CD1c-positive myeloid dendritic cell (primary cell): ENCODE data around the gene ARHGAP10.
A peak's percentile ranks its signal among the peaks of the same experiment; 100 is the strongest.

Source experiments
- DNase-seq: peaks from one replicate; pipeline ENCODE4 v3.0.0-alpha.2; 2016; ENCODE audit errors: extremely low spot score

The ARHGAP10 gene

DNA sequence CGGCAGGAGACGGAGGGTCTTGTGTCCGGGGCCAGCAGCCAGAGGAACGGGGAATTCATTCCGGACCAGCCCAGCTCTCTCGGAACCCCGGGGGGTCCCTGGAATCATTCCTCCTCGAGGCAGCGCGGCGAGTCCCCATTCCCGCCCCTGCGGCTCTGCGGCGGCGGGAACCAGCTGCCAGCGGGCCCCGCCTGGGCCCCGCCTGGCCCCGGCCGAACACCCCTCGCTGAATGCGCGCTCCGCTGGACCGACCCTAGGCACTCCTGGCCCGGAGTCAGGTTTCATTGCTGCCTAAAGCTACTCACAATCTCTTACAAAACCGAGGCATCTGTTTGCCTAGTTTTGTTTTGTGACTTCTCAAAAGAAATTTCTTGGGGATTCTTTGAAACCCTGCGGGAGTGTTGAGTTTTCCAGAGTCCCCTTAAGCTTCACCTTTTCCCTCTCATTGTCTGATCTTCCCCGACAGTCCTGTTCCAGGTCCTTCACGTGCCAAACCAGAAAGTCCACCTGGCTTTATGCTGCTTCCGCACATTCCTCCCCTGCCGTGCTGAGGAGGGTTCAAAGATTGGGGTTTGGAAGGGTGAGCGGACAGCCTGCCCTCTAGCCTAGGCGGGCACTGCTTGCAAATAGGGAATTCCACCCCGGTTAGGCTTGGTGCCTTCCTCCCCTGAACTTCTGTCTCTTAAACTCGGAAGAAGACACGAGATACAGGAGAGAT, 789 bp downstream of the ARHGAP10 start:
- peak; percentile 9 for DNase-seq

DNA sequence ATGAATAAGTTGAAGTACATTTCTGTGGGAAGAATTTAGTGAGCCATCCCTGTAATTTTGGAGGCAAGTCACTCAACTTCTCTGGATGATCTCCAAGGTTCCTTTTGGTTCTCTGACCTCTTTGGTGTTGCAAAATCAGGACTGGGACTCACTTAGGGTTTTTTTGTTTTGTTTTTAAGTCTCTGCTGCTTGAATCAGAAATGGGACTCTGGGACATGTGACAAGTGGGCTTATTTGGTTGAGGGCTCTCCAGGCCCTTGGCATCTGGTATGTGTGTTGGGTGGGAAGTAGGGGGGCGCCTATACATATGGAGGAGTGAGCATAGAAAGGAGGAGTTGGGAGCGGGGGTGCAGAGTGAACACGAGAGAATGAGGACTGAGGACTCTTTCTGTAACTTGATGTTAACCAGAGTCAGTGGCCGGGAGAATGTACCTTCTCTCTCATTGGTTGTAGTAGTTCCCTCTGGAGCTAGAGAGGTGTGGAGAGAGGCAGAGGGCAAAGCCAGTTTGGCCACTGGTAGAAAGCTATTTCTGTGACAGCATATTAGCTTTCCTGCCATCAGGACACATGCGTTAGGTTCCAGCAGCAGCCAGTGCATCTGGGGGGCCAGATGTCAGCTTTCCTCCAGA, 1.9 kb downstream of the ARHGAP10 start:
- DNase-seq = peak; percentile 38

DNA sequence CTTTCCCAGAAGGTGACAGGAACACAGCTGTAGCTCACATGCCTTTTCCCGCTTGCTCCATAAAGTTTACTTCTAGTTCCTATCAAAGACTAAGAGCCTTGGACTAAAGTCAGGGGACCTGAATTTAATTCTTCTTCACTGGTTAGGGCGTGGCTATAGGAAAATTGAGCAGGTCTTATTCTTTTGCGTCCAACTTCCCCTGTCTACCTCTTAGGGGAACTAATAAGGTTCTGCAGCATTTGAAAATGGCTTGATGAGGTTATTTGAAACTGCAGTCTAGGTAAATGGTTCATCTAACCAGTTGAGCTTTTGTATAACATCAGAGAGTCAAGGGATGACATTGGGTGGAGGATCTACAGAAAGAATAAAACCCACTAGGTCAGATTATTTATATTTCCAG, 2.6 kb downstream of the ARHGAP10 start:
- DNase-seq = peak; percentile 52

DNA sequence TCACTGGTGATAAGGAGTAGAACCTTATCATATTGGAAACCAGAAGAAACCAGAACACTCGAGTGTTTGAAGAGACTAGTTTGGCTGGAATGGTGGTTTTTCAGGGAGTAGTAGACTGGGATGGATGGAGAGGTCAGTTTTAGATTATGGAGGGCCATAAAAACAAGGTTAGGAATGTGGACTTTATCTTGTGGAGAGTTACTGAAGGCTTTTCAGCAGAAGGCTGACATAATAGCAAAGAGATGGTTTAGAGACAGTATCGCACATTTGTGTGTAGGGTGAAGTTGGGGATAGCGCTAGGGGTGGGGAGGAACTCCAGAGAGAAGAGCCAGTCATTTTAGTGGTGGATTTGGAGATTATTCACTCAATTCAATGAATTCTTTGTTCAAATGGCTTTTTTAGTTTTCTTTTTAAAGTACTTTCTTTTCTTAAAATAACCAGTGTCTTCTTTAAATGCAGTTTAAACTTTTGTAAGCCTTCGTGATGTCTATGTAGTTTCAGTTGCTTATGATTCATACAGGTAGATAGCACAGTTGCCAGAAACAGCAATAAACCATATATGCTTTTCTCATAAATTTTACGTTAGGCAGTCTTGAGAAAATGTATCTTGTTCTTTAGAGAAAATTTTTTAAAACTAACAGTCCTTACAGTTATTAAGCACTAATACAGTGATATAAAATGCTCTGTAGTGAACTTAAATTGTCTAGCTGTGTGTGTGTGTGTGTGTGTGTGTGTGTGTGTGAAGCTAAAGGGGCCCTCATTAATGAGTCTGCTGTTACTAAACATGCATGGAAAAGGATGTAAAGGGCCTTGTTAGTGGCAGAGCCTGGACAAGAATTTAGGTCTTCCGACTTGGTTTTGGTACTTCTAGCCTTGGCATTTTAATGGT, 3.8 kb downstream of the ARHGAP10 start:
- DNase-seq = peak; percentile 1

DNA sequence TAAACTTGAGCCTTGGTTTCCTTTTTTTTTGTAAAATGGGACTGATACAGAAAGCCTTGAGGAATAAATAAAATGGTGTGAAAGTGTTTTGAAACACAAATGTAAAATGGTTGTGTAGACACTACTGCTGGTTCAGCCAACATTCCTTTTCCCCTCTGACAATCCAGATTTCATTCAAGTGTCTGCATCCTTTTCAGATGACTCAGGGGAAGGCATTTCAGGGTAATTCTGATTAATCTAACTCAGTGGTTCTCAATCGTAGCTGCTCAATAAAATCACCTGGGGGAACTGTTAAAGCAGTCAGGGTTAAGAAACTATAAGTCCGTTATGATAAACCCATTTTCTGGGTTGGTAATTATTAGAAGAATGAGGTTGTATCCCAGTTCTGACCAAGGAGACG, 4.6 kb downstream of the ARHGAP10 start:
- DNase-seq = peak; percentile 1

DNA sequence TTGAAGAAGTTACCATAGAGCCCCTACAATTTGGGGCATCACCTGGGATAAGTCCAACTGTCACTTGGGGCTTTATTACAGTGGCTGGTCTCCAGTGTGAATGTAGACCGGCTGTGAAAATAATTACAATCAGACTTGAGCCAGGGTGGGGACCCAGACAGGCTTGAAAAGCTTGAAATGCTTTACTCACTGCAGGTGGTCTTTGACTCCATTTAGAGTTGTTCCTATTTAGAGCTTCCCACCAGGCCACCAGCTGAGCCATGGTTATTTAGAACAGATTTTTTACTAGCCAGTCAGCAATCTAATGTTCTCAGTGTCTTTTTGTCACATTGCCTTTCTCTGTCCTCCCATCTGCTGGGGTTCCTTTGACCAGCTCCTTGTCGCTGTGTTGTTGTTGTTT, 5.7 kb downstream of the ARHGAP10 start:
- no peak for DNase-seq

DNA sequence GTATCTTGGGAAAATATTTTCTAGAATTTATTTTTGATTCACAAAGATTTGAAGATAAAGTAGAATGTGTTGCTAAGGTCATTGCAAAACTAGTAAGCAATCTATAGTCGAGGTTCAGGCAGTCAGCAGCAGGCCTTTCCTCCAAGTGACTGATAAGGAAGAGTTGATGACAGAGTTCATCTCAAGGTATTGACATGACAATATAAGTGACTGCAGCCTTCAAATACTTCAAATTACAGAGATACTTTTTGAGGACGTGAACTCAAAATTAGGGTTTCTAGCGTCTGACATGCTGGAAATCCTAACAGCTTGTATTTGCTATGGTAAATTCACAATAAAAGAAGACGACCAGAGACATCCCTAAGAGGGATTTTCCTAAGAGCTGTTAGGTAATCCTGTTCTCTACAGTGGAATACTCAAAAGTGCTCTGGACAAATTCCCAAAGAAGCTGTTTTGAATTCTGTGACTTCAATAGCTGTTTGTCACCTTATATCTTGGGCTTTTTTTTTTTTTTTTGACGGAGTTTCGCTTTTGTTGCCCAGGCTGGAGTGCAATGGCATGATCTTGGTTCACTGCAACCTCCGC, 7.4 kb downstream of the ARHGAP10 start:
- no peak for DNase-seq

DNA sequence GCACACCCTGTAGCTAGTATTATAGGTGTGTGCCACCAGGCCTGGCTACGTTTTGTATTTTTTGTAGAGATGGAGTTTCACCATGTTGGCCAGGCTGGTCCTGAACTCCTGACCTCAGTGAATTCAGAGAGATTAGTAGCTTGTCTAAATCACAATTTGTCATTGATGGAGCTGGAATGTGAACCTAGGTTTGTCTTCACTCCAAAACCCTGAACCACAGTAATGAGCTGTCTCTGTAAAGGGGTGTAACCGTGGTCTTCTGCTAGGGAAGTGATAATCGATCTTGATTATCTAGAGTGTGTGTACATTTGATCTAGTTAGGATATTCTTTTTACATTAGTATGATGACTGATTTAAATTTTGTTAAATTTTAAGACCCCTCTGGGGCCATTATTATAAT, 8.3 kb downstream of the ARHGAP10 start:
- DNase-seq = peak; percentile 1

DNA sequence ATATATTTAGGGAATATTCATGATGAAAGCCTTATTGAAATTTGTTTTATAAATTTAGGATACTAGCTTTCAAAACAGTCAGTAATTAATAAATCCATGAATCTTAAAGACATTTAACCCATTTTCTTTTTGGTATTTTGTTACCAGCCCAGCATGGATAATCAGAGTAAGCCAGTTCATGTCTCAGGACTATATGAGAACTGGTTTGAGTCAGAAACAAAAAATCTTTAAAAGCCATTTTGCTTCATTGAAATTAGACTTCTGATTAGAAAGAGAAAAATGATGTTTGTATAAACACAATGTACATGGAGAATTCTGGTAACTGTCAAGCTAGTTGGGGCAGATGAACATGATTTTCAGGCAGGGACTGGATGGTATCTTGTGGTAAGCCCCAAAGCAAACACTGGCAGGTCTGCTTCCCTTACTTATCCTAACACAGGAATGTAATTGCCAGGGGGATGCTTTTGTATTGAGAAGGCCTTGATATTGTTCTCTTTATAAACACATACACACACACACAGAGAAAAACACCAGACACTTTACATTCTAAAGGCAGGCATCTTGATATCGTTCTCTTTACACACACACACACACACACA, 9.4 kb downstream of the ARHGAP10 start:
- no peak for DNase-seq

DNA sequence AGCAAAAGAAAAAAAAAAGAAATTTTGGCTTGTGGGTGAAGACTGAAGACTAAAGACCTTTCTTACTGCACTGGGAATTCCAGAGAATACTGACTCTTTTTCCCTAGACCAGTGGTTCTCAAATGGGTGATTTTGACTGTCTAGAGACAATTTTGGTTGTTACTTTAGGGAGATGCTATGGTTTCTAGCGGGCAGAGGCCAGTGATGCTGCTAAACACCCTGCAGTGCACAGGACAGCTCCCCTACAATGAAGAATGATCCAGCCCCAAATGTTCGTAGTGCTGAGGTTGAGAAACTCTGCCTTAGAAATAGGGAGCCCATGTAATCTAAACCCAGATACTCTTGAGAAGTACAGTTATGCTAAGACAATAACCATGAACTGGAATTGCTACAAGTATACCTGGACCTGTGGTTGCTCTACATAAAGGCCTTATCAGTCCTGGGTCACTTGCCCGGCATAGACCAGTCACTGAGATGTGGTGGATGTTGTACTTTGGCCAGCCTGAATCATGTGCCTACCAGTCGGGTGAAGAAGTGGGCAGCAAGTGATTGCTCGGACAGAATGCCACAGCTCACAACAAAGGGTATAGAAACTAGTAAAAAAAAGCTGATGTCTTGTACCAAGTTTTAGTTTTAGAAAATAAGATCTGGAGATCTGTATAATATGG, 16.0 kb downstream of the ARHGAP10 start:
- DNase-seq = no peak

DNA sequence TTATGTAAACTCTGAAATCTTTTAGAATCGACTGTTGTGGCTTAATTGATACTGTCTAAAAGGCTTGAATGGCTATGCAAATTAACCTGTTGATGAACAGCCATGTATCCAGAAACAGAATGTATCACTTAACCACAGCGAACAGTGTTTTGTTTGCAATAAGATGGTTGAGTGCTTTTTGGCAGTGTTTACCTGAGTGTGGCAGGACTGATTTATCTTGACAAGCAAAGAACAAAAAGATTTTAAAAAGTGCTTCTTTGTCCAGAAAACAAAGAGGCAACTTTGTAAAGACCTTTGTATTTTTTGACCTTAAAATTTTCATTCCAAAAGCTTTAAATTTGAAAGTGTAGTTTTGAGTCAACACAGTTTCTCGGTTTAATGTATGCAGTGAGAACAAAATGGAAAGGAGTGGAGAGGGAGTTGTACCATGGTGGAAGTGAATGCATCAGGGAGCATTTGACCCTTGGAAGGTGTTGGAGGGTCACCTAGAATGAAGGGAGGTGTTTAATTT, 18.0 kb downstream of the ARHGAP10 start:
- no peak for DNase-seq

DNA sequence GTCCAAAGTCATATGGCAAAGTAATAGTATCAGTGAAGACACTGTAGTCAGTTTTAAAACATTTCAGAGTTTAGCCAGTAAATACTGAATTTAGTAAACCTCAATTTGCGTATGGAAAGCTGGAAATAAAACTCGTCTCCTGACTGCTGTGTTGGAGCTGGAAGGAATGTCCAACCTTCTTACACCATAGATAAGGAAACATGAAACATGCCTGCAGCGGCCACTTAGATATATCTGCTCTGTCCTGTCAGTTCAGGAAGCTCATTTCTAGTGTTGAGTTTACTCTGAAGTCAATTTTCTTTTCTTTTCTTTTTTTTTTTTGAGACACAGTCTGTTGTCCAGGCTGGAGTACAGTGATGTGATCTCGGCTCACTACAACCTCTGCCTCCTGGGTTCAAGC, 21.2 kb downstream of the ARHGAP10 start:
- DNase-seq = no peak

DNA sequence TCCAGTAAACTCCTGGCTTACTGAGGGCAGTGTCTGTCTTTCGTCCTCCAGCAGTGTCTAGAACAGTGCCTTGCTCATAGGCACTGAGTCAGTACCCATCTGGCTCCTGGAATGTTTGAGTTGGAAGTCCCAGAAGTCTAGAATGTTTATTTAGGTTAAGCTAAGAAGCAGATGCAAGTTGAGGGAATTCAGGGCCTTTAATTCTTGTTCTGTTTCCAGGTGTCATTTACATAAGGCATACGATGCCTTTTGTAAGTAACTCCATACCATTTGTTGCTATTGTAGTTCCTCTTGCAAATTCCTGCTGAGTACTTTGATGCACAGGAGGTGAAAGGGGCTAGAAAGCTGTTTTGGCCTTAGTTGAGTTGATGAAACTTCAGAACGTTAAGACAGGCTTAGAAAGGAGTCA, 22.2 kb downstream of the ARHGAP10 start:
- DNase-seq = no peak

DNA sequence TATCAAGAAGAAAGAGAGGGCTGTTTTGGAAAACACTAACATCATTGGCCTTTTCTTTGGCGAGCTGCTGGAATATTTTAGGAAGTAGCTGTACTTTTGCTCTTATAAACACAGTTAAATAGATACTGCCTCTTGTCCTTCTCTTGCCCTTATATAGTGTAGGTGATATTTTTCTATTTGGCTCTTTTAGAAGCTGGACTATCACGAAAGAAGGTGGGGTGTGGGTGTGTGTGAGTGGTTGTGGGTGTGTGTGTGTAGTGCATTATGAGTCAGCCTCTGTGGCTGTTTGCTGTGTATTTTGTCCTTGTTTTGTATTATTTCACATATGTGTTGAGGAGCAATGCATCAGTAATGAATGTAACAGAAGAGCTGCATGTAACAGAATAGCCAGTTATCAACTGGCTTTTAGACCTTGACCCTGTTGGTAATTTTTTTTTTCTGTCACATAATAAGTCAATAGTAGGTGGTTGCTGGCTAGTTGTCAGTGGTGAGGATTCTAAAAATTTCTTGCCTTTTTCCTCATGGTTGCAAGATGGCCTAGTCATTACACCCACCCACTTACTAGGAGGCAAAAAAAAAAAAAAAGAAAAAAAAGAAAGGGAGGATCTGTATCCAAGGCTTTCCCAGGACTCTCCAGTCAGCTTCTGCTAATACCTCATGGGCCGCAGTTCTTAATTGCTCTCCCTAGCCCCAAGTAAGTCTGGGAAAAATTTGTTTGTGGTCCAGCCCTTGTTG, 23.8 kb downstream of the ARHGAP10 start:
- no peak for DNase-seq

DNA sequence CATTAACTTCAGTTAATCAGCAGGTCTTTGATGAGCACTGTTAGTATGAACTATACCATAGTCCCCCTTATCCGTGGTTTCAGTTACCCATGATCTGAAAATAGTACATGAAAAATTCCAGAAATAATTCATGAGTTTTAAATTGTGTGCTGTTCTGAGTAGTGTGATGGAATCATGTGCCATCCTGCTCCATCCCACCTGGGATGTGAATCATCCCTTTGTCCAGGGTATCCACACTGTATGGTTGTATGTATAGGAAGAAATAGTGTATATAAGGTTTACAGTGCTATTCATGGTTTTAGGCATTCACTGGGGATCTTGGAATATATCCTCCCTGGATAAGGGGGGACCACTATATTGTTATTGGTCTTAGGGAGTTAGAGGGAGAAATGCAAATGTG, 24.5 kb downstream of the ARHGAP10 start:
- DNase-seq = no peak

DNA sequence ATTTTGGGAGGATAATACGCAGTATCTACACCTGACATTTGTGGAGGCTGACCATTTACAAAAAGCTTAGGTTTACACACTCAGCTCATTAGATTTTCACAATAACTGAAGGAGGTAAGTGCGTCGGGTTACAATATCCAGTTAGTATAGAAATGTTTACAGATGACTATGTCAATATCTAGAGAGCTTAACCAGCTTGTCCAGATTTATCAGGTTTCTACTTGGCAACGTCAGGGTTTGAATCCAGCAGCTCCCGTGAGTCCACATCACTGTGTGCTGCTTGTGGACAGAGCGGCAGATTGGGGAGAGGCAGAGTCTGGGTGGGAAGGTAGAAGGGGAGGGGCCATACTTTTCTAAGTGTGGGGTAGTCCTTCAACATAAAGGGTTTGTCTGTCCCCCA, 28.3 kb downstream of the ARHGAP10 start:
- DNase-seq = no peak

DNA sequence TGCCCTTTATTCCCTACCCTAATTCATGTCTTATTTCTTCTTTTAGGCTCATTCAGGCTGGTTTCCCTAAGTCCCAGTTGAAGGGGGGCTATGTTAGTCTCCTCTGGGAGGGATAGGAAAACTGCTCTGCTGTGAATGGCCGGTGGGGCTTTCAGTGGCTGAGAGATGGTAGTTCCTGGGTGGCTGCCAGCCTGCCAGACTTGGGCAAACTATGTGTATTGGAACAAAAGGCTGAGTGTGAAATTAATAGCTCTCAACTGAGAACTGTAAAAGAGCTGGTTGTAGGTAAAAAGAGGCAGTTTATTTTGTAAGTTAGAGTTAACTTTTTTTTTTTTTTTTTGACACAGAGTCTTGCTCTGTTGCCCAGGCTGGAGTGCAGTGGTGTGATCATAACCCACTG, 28.8 kb downstream of the ARHGAP10 start:
- DNase-seq = no peak

DNA sequence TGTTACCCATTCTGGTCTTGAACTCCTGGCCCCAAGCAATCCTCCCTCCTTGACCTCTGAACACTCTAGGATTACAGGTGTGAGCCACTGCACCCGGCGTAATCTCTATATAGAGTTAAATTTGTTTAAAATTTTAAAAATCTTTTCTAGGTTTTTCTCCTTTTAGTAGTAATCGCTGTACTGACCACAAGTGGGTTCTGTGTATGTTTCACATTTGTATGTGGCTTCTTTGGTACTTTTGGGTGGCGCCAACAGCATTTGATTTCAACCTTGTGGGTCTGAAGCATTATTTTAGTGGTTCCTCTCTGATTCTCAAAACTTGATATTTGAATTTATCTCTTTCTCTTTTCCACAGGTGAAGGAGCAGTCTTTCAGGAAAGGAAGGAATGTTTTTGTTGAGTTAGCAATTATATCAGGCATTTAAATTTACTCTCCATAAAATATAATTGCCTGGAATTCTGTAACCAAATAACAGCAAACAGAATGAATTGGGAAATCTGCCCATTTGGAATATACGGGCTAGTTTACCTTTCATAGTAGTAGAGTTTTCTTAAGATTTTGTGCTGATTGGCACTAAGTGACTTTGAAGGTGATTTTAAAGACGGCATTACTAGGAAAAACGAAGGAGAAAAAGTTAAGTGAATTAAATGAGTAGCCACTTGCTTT, 29.5 kb downstream of the ARHGAP10 start:
- DNase-seq = no peak

DNA sequence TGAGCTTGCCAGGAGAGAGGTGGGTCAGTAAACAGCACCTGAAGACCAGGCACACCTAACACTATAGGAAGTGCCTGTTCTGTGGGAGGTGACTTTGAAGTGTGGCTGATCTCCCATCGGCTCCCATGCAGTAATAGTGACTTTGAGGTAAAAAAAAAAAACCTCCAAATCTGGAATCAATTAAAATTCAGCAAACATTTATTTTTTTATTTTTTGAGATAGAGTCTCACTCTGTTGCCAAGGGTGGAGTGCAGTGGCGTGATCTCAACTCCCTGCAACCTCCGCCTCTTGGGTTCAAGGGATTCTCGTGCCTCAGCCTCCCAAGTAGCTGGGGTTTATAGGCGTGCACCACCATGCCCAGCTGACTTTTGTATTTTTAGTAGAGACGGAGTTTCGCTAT, 32.4 kb downstream of the ARHGAP10 start:
- no peak for DNase-seq

DNA sequence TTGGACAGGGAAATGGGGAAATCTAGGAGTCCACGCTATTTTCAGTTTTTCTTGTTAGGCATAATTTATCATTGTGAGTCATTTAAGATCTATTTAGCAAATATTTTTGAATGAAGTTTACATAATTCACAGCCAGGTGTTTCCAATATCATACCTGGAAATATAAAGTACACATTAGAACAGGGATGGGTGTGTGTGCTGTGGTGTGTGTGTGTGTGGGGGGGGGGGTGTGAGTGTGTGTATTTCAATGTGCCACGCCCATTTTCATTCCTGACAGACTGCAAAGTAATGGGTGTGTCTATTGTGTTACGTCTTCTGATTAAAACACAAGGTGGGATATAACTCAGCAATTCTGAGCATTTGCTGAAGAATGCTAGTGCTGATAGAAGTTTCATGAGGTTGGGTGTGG, 33.2 kb downstream of the ARHGAP10 start:
- no peak for DNase-seq
